CD4-positive, alpha-beta T cell (primary cell): ENCODE results near the gene FCGR2B. TPM values are rescaled to one million over a fixed set of nuclear protein-coding genes. Genes with fewer than 3 reads are reported as not detected.

Source experiments
- total RNA-seq, 174 experiments: library from RNA in 2 of 174; stranded (reverse) in 2 of 174; gene quantifications; one replicate each; pipeline ENCODE4 v1.2.3 and lab custom pipeline; 2021 to 2026

The FCGR2B gene
- total RNA-seq, 2 experiments from 2014 or later = 0.36 TPM; not detected in 1

Other genes with a start within 250 kb of the FCGR2B start
- under 1 TPM; 0.63 to 0.89 TPM for gene FCGR2A, start 157.7 kb upstream of the FCGR2B start, total RNA-seq
- gene HSPA6, start 138.6 kb upstream of the FCGR2B start, total RNA-seq = 1 to 10 TPM in 1 of 2 experiments, under 1 TPM in 1; 0.78 to 1.0 TPM
- under 1 TPM; 0.25 to 0.34 TPM for gene FCGR3A, start 113.3 kb upstream of the FCGR2B start, total RNA-seq
- not detected for gene FCGR3B, start 32.0 kb upstream of the FCGR2B start, total RNA-seq
- not detected for gene FCRLA, start 44.1 kb downstream of the FCGR2B start, total RNA-seq
- gene FCRLB, start 58.4 kb downstream of the FCGR2B start, total RNA-seq = under 1 TPM in 1 of 2 experiments, not detected in 1; 0.11 TPM
- gene DUSP12, start 86.6 kb downstream of the FCGR2B start, total RNA-seq = 10 to 100 TPM; 20.3 to 23.0 TPM
- 10 to 100 TPM; 16.2 to 17.1 TPM for gene ATF6, start 103.2 kb downstream of the FCGR2B start, total RNA-seq